Measurements from ENCODE around the gene BATF3. TPM values are rescaled to one million over a fixed set of nuclear protein-coding genes. Genes with fewer than 3 reads are reported as not detected.

Gene BATF3
- total RNA-seq, 3 donors from 2014 or later, result 0.38 to 2.9 (median 1.6) TPM

- no peak for DNase-seq
- H3K36me3 ChIP-seq (ENCODE audit: low read depth), result no peaks in the 10 kb centered on the region
- no peak for ATAC-seq
- no peaks in the 10 kb centered on the region for H3K4me1 ChIP-seq (ENCODE audit: low read depth)
- H3K9me3 ChIP-seq, result no peaks in the 10 kb centered on the region
- intact Hi-C loops (cut with DNase I, micrococcal nuclease), result no loop called here
- TF ChIP-seq, protein P1, sequence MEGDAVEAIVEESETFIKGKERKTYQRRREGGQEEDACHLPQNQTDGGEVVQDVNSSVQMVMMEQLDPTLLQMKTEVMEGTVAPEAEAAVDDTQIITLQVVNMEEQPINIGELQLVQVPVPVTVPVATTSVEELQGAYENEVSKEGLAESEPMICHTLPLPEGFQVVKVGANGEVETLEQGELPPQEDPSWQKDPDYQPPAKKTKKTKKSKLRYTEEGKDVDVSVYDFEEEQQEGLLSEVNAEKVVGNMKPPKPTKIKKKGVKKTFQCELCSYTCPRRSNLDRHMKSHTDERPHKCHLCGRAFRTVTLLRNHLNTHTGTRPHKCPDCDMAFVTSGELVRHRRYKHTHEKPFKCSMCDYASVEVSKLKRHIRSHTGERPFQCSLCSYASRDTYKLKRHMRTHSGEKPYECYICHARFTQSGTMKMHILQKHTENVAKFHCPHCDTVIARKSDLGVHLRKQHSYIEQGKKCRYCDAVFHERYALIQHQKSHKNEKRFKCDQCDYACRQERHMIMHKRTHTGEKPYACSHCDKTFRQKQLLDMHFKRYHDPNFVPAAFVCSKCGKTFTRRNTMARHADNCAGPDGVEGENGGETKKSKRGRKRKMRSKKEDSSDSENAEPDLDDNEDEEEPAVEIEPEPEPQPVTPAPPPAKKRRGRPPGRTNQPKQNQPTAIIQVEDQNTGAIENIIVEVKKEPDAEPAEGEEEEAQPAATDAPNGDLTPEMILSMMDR (IDR thresholded peaks at IDR 0.05), result no peak
- no peak overlapping the region for H3K4me3 ChIP-seq
Observed at GRCh38 chr1:212689196-212689725, 10.4 kb downstream of the BATF3 start.

- intact Hi-C loops (cut with DNase I, micrococcal nuclease), result no loop called here
- DNase-seq (no peak), ATAC-seq (no peak)
- H3K4me3 ChIP-seq, result no peak overlapping the region
- TF ChIP-seq, protein P1 (IDR thresholded peaks at IDR 0.05), result no peak
- H3K9me3 ChIP-seq, result no peaks in the 10 kb centered on the region
- H3K36me3 ChIP-seq (ENCODE audit: low read depth), result no peaks in the 10 kb centered on the region
- H3K4me1 ChIP-seq (ENCODE audit: low read depth), result no peaks in the 10 kb centered on the region
Observed at GRCh38 chr1:212688341-212689047, 11.1 kb downstream of the BATF3 start.

DNA sequence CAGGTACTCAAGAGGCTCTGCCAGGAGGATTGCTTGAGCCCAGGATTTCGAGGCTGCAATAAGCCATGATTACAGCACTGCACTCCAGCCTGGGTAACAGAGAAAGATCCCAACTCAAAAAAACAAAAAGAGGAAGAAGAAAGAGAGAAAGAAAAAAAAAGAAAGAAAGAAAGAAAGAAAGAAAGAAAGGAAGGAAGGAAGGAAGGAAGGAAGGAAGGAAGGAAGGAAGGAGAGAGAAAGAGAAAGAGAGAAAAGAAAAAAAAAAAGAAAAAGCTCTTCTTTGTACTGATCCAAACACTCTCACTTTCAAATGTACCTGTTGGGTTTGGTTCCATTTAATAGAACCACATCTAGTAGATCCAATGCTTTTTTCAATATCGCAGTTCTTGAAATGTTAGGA, 11.8 kb downstream of the BATF3 start:
- Histone ChIP-seq H3K36me3 (ENCODE audit: low read depth) (no peaks in the 10 kb centered on the region), H3K4me3 (no peak overlapping the region), H3K9me3 (no peaks in the 10 kb centered on the region), H3K4me1 (ENCODE audit: low read depth) (no peaks in the 10 kb centered on the region)
- intact Hi-C loops (cut with DNase I, micrococcal nuclease), result no loop called here
- TF ChIP-seq, protein P1 (IDR thresholded peaks at IDR 0.05), result no peak
- ATAC-seq, result no peak
- no peak for DNase-seq

DNA sequence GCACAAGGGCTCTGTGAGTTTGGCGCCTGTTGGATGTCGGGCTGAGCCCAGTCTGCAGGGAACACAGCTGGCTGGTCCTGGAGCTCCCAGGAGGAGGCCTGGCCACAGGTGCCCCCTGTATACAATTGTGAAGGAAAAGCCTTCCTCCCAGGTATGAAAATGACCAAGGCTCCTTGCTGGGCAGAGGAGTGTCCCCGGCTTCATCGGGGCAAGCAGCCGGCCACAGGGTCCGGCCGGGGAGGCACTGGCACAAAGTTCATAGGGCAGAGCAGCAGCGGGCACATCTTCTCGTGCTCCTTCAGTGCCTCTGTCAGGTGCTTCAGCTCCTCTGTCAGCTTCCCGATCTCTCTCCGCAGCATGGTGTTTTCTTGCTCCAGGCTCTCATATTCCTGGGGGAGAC, 13.0 kb downstream of the BATF3 start:
- ATAC-seq, result no peak
- no peaks in the 10 kb centered on the region for H3K36me3 ChIP-seq (ENCODE audit: low read depth)
- H3K4me3 ChIP-seq, result no peak overlapping the region
- intact Hi-C loops (cut with DNase I, micrococcal nuclease), result no loop called here
- TF ChIP-seq, protein P1 (IDR thresholded peaks at IDR 0.05), result no peak
- DNase-seq, result no peak
- H3K4me1 ChIP-seq (ENCODE audit: low read depth), result no peaks in the 10 kb centered on the region
- H3K9me3 ChIP-seq, result no peaks in the 10 kb centered on the region

GRCh38 chr1:212686069-212686468, 13.6 kb downstream of the BATF3 start:
- ATAC-seq (no peak), DNase-seq (no peak)
- TF ChIP-seq, protein P1 (IDR thresholded peaks at IDR 0.05), result no peak
- Histone ChIP-seq H3K9me3 (no peaks in the 10 kb centered on the region), H3K36me3 (ENCODE audit: low read depth) (no peaks in the 10 kb centered on the region), H3K4me1 (ENCODE audit: low read depth) (no peaks in the 10 kb centered on the region), H3K4me3 (no peak overlapping the region)
- intact Hi-C loops (cut with DNase I, micrococcal nuclease), result no loop called here
